GM21360 (cell line): Measurements from ENCODE around the gene SLC28A3.

Source experiments
- ATAC-seq: cut with Tn5 transposase; IDR thresholded peaks from one replicate; pipeline ENCODE4 v1.9.1; 2021; ENCODE audit warnings: mild to moderate bottlenecking, moderate library complexity; ENCODE audit not compliant: unreplicated experiment

SLC28A3 gene

DNA sequence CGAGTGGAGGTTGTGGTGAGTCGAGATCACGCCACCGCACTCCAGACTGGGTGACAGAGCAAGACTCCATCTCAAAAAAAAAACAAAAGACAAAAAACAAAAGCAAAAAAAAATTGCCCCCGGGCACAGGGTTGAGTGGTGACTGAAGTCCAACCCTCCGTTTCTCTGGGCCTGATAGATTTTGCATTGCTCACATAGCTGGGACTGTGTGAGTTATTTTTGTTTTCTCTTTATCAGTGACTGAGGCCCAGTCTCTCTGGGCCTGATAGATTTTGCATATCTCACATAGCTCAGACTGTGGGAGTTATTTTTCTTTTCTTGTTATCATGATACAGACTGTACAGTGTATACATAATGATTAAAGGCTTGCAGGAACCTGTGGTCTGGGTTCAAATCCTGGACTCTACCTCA, 2.6 kb upstream of the SLC28A3 start:
- no peak for ATAC-seq

DNA sequence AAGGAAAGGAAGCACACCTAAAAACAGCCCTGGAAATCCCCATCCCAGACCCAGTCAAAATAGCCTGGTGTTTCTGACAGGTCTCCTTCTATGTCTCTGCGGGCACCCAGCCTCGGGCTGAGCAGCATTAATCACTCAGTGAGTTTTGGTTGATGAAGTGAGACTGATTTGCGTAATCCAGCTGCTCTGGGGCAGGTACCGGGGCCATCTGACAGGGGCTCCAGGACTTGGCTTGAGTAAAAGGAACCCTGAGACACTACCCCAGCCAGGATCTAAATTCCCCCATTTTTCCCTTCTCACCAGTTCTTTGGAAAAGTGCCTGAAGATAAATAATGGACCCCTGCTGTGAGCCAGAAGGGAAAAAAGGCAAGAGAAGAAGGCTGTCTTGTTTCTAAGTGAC, 596 bp downstream of the SLC28A3 start:
- no peak for ATAC-seq

DNA sequence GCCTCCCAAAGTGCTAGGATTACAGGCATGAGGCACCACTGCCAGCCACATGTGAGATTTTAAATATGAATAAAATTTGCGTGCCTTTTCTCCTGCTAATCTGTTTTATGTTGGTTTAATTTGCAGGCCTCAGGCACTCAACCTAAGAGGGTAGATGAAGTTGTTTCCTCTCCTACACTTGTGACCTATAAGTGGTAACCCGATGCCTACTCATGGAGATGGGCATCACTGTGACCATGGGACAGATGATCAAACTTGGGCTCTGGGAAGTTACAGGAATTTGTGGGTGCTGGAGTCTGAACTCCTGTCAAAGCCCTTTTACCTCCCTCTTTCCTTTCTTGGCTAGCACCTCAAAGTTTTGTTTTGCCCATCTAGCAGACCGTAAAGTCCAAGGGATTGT, 1.1 kb downstream of the SLC28A3 start:
- no peak for ATAC-seq

DNA sequence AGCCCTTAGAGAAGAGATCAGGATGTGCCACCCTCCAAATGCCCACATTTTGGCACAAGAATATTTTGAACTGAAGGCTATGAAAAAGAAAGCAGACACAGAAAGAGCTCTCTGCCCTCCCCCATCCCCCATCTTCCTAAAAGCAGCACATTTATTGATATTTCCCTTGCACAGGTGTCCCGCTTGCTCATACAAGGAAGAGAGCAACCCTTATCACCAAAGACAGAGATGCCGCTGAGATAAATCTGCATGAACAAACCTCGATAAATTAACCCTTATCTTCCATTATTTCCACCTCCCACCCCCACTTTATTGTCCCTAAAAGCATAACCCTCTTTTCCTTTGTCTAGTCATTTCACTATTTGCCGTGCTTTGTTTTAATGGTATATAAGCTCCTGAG, 1.8 kb downstream of the SLC28A3 start:
- no peak for ATAC-seq

DNA sequence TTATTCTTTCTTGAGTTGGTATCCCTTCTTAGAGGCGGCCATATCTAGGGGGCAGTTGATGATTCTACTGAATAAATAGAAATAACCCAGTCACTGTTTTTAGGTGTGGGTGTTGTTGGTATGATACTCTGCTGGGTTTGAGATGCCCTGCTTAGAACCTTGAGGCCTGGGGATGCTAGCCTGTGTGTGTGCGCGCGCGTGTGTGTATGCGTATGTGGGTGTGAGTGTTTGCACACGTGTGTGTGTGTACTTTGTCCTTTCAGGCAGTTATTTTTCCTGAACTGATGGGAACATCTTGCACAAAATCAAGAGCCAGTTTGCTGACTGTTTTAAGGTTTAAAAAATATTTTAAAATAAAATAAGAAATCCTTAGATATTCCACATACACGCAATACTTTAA, 3.3 kb downstream of the SLC28A3 start:
- no peak for ATAC-seq

DNA sequence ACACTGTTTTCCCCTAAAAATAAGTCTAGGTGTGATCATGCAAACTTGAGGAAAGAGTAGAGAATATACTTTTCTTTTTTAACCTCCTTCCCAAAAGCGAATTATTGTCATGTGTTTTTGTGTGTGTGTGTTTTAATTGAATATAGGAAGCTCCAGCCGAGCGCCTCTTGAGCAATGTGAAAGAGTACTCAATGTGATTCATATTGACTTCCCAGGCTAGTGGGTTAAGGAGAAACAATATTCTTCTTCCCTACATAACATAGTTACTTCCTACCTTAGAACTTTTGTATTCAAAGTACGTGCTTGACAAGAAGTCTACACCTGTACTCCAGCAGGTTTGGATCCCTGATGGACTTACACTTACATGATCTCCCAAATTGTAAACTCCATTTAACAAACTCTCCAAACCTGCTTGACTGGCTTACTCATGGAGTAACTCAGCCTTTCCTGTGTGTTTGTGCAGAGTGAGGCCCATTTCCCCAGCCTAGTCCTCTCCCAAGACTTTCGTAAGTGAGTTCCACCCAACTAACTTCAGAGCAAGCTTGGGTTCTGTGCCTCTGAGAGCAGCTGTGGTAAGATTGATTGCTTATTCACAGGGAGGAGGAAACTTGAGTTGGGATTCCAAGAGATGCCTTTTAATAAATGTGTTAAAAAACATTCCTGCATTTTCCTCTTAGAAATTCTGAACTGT, 9.3 kb downstream of the SLC28A3 start:
- ATAC-seq: no peak

DNA sequence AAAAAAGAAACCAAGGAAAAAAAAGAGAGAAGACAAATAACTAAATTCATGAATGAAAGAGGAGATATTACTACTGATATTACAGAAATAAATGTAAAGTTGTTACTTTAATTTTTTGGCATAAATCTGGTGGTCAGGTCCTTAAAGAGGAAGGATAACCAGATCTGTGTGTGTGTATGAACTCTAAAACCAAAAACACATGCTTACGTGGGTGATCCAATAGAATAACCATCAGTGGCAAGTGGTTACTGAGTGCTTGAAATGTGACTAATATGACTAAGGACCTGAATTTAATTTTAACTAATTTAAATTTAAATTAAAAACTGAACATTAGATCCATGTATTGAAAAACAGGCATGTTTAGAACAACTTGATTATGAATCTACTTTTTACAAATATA, 10.3 kb downstream of the SLC28A3 start:
- no peak for ATAC-seq

DNA sequence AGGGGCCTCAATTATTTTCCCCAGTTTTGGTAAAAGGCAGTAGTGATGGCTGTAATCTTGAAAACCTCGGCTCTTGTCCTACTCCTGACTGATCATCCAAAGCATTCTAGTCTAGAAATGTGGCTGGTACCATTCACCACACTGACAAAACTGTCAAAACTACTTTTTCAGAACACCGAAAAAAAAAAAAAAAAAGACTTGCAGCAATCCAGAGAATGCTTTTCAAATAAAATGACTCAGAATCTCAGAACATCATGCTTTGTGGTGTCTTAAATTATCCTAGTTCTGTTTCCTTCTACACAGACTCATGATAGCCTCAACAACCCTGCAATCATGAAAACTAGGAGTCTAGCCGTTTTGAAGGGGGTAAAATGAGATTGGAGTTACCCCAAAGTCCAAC, 13.4 kb downstream of the SLC28A3 start:
- ATAC-seq: no peak

DNA sequence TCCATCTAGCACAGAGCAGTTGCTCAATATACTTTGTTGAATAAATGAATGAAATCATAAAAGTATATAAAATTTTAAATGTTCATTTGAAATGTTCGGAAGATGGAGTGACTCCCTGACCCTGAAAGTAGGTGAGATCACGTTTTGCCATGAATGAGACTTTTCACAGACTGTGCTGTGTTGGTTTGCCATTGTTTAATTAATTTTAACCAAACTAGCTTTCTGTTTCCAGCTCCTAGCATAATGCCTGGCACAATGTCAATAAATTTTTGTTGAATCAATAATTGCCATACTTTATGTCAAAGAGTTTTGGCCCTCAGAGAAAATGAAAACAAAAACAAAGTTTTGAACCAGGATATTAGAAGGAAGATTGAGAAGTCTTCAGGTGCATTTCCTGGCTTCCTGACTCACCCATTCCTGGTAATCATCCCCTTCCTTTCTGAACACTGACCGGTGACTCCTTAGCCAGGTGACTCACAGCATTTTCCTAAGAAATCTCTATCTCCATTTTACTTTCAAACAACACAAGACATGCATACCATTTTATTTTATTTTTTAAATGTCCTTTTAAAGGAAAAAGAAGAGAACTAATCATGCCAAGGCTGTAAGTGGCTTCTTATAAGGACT, 15.1 kb downstream of the SLC28A3 start:
- ATAC-seq: no peak

DNA sequence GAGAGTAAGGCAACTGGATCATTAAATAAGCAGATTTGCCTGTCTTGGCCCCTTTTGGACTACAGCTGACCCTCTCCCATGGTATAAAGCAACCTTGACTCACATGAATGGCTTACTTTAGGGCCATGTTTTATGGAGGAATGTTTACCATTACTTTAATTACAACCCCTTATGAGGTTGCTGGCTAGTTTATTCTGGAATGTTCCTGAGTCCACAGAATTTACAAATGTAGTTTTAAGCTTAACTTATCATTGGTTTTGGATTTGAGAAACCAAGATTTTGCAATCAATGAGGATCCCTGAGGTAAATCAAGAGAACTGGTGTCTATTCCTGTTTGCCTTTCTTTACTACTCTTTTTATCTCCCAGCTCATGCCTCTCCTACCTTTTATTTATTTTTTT, 15.7 kb downstream of the SLC28A3 start:
- no peak for ATAC-seq

DNA sequence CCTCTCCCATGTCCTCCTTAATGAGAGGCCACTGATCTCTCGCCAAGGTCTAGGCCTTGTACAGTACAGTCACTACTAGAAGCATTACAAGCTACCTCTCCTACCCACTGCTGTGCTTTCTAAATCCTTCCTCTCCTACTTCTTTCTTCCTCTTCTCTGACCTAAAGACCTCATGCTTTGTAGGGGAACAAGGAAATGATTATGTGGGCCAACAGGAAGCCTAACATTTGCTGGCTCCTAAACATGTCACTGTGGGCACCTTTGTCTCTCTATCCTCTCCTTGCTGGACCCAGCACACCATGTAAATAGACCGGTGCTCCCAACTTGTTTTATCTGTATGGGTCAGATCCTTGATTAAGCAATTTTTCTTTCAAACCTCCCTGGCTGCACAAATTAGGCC, 16.7 kb downstream of the SLC28A3 start:
- no peak for ATAC-seq

DNA sequence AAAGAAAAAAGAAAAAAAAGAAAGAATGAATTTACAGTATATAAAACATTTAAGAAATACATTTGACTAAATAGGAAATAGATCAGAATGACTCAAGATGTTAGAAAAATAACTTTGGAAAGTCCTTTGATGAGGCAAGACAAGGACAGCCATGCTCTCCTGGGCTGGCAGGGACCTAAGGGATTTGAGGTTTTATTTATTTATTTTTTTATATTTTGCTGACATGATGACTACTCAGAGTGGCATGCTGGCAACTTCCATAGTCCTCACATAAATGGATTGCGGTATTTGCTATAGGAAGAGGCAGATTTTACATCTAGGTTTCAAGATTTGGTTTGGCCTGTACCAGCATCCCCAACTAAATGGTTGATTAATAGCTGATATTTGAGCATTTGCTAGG, 17.7 kb downstream of the SLC28A3 start:
- ATAC-seq: no peak

DNA sequence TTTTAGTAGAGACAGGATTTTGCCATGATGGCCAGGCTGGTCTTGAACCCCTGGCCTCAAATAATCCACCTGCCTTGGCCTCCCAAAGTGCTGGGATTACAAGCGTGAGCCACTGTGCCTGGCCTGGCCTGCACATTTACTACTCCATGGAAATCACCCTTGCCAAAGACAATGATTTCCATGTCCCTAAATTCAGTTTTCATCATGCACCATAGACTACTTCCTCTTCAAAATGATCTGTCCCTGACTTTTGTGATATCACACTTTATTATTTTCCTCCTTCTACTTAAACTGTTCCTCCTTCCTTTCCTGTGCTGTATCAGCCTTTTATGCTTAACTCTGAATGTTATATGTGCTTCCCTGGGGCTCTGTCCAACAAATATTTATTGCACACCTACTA, 20.3 kb downstream of the SLC28A3 start:
- no peak for ATAC-seq

DNA sequence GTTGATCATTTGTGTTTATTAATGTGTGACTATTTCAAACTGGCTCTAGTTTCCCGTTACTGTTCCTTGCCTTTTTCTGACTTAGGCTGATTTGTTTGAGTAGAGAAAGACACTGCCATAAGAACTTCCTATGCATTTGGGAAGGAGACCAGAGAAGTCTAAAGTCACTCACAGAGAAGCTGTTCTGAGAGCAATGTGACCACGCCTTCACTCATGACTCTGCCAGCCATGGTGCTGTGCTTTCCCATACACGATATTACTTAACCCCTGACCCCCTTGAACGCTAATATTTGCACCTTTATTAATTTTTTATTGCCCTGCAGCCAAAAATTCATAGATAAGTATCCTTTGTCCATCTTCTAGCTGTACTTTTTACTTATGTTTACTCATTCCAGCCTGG, 20.9 kb downstream of the SLC28A3 start:
- no peak for ATAC-seq

DNA sequence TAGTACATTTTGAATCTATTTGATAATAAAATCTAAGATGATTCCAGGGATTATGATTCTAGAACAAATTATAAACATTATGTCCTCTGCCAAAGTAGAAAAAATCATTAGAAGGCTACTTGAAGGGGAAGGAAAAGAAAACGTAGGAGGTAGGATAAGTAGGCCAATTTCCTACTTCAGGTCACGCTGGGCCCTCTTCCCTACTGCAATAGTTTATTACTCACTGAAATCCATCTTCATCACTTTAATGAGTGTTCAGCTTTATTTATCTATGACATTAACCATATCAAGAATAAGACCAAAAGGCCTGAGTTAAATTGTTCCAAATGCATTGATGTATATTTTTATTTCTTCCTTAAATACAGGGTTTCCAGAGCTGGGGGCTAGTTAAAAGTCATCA, 21.6 kb downstream of the SLC28A3 start:
- ATAC-seq: no peak

DNA sequence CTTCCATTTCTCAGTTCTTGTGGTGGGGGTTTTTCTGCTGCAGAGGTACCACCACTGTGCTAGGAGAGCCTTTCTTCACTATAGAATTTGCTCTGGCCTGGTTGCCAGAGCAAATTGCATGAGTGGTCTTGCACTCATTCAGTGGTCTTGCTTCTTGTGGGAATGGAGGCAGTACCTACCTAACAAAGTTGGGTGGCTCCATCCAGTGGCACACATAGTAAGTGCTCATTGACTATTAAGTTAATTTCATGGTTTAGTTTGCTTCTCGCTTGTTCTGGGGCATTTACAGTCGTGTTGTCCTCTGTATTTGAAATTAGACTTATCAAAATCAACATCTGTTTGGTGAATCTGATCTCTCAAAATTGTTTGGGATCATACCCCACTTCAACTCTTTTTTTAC, 23.0 kb downstream of the SLC28A3 start:
- ATAC-seq: no peak

DNA sequence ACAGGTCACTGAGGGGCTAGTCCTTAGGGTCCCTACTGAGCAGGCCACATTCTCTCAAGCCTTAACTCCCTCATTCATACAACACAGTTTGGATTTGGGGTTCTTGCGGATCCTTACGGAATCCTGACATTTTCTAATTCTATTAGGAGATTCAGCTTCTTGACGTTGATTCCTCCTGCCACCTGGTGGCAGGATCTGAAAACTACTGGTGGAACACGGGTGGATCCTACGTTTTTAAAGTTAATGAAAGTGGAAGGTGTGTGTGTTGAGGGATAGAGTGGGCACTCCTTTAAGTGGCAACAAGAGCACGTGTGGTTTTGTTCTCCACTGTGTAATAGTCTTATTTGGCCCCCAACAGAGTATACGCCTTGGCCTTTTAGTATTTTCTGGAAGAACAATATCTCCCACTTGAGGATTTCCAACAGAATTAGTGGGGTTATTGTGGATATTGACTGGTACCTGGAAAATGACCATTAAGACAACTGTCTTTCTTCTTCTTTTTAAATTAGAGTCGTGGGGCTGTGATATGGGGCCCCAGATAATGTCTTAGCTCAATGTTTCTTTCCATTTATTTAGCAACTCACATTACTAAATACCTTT, 25.2 kb downstream of the SLC28A3 start:
- ATAC-seq: no peak

DNA sequence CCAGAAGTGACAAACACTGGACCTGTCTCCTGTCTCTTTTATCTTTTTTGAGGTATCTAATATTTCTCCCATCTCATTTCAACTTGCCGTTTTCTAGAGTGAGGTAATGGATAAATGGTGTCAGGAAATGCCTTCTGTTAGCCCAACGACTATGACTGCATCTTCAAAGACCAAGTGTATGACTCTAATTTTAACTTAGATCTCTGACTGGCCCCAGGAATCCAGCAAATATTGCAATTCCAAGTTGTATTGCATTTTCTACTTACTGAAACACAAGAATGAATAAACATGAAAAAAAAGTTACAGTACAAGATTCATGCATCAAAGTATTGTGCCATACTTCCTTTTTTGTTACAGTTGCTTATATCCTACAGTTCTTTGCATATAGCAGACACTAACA, 26.3 kb downstream of the SLC28A3 start:
- no peak for ATAC-seq

DNA sequence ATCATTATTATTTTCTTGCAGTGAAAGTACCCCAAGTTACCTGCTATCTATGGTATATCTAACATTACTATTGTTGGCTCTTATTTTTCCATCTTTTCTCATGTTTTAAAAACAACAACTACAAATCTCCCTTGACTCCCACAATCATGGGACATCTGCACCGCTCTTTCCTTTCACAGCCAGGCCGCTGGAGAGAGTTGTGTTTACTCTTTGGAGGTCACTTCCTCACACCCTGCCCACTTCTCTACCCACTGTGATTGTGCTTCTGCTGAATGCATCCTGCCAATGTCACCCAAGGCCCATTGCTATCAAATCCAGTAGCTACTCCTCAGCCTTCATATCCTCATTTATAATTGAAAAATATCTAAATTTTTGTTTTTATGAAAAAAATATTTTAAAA, 29.7 kb downstream of the SLC28A3 start:
- ATAC-seq: no peak

DNA sequence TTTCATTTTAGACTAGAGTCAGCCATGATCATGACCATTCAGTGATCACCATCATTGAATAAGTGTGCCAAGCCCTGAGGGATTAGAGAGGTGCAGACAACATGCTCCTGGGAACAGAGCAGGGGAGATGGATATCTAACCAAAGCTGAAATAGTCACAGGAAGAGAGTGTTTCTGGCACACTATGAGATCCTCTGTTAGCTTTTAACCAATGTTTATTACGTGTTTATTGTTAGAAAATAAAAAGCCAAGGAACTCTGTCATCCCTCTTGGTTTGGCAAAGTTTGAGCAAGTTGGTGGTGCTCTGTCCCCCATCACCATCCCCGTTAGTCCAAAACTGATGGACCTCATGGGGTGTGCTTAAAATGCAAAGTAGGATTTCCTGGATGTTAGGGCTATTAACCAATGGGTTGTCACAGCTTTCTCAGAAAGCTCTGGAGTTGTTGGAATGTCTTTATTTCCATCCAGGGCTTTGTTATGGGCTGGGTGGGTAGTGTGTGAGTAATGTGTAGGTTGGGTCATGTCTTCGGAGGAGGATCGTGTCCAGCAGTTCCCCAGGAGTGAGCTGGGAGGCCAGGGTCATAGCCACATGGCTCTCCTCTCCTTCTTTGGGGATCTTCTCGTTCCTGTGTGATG, 34.9 kb downstream of the SLC28A3 start:
- no peak for ATAC-seq

DNA sequence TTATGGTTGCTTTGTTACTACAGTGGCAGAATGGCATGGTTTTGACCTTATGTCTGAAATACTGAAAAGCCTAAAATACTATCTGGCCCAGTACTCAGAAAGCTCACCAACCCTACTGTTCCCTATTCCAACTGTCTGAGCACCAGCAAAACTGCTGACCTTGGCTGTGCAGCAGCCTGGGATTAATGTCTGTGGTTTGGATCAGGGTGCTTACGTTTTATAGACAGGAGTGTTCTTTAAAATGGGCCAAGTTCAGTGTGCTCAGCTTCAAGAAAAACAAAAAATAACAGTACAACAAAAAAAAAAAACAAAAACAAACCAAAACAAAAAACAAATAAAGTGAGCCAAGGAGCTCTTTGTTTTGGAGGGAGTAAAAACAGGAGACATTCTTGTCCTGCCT, 36.4 kb downstream of the SLC28A3 start:
- ATAC-seq: no peak

DNA sequence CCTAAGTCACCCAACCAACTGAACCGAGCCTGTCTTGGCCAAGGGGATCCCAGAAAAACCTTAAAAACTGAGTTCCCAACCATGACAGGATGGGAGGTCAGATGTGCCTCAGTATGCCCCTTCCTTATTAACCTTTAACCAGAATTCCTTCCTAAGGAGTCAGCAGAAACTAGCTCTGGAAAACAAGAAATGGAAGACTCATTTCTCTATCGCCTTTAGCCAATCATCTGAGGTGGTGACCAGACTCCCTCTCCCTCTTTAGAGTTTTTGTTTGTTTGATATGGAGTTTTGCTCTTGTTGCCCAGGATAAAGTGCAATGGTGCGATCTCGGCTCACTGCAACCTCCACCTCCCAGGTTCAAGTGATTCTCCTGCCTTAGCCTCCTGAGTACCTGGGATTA, 37.5 kb downstream of the SLC28A3 start:
- no peak for ATAC-seq
